Esophagus muscularis mucosa (tissue), 3 donors: ENCODE data around the gene BBIP1.

Source experiments
- CTCF ChIP-seq, 3 experiments: fragments of 200-600 bp in 2 of 3; fragments of 450-650 bp in 1 of 3; sonication (generic) in 2 of 3; IDR thresholded peaks; one replicate each; pipeline ENCODE4 v1.5.1; 2017 to 2019; ENCODE audit warnings: antibody characterized with exemption in 3 of 3, mild to moderate bottlenecking in 2 of 3, moderate library complexity in 1 of 3
- EP300 ChIP-seq: sonication (generic); formaldehyde crosslinking; IDR thresholded peaks from one replicate; pipeline ENCODE4 v1.6.1; 2017; ENCODE audit warnings: antibody characterized with exemption

GRCh38 chr10:110862961-110863360, 56.0 kb downstream of the BBIP1 start:
- TF ChIP-seq CTCF (IDR thresholded peaks at IDR 0.05) (no peak), EP300 (no peak)
